Endothelial cell of coronary artery (primary cell): Measurements from ENCODE around the gene CLRN1. TPM values are rescaled to one million over a fixed set of nuclear protein-coding genes. Genes with fewer than 3 reads are reported as not detected.

Source experiments
- total RNA-seq: library from RNA; depleted of rRNA; stranded (reverse); fragments of >200 nt; gene quantifications from 2 replicates; pipeline ENCODE4 v1.2.3, GENCODE V29; 2014

CLRN1 gene
- not detected in 2 replicates for total RNA-seq

GRCh38 chr3:150972366-150973071 is at the start of gene CLRN1:
TSS of gene CLRN1 (minus strand) at chr3:150972727. CDS start at chr3:150972708, 19 bp downstream.

GRCh38 chr3:150905339-150905738 is 67.2 kb downstream of the CLRN1 start, which contains the start of gene MINDY4B:
TSS of gene MINDY4B (minus strand) at chr3:150905439. CDS start at chr3:150905439, 0 bp downstream.

Other genes starting within 250 kb of the CLRN1 start
- 12.6 and 17.6 TPM in 2 replicates for gene SIAH2, start 209.6 kb downstream of the CLRN1 start, total RNA-seq
- not detected in 2 replicates for gene MINDY4B, start 67.3 kb downstream of the CLRN1 start, total RNA-seq
- gene MED12L, start 112.9 kb upstream of the CLRN1 start, total RNA-seq = 0.18 and 0.19 TPM in 2 replicates
- gene GPR171, start 230.5 kb upstream of the CLRN1 start, total RNA-seq = not detected in 2 replicates